SK-N-SH (cell line): ENCODE measurements around the gene VPS52. TPM values are rescaled to one million over a fixed set of nuclear protein-coding genes. Genes with fewer than 3 reads are reported as not detected.

Experiments
- CTCF ChIA-PET: fragments of 300-600, 350-600 bp; formaldehyde crosslinking; extraction: SDS; loops from one replicate; lab custom pipeline; 2021; lab: Yijun Ruan, JAX
- POLR2A ChIA-PET: fragments of 350-600 bp; sonication (Branson Sonifier 250); formaldehyde crosslinking; extraction: SDS; loops from one replicate; lab custom pipeline; 2020; ENCODE audit warnings: antibody characterized with exemption, inconsistent platforms; lab: Yijun Ruan, JAX
- DNase-seq: peaks from one replicate; pipeline ENCODE4 v3.0.0; 2012
- H2AFZ ChIP-seq: fragments of 200-600 bp; sonication (generic); 2 replicates; pipeline ENCODE4 v1.8.1; 2016; ENCODE audit warnings: antibody characterized with exemption, mild to moderate bottlenecking, low read depth
- H3F3A ChIP-seq: fragments of 200-600 bp; sonication (generic); replicated peaks from 2 replicates; pipeline ENCODE3; 2016; ENCODE audit warnings: antibody characterized with exemption, mild to moderate bottlenecking; ENCODE audit not compliant: insufficient read depth
- H3K27ac ChIP-seq, 2 experiments: fragments of 200-500 bp in 1 of 2; fragments of 200-600 bp in 1 of 2; sonication (Bioruptor generic) in 1 of 2; sonication (generic), shearing (Covaris generic) in 1 of 2; 2 replicates each; pipeline versions ENCODE4 v1.5.1 to v1.6.1; 2014 to 2016; ENCODE audit warnings: low read depth in 2 of 2, inconsistent platforms in 1 of 2, low read length in 1 of 2, mild to moderate bottlenecking in 1 of 2, mixed read lengths in 1 of 2
- H3K27me3 ChIP-seq: fragments of 200-600 bp; sonication (generic), shearing (Covaris generic); 2 replicates; pipeline ENCODE4 v1.6.1; 2016; ENCODE audit warnings: mixed run types; ENCODE audit not compliant: insufficient read depth
- H3K36me3 ChIP-seq, 2 experiments: fragments of 200-500 bp in 1 of 2; fragments of 200-600 bp in 1 of 2; sonication (Bioruptor generic) in 1 of 2; sonication (generic) in 1 of 2; replicated peaks in 1 of 2; 2 replicates each; pipeline versions ENCODE3 to v1.5.1; 2014 to 2016; ENCODE audit warnings: low read length in 1 of 2, mild to moderate bottlenecking in 1 of 2; ENCODE audit not compliant: insufficient read depth in 2 of 2, control insufficient read depth in 1 of 2
- H3K4me1 ChIP-seq, 2 experiments: fragments of 200-500 bp in 1 of 2; fragments of 200-600 bp in 1 of 2; sonication (Bioruptor generic) in 1 of 2; sonication (generic), shearing (Covaris generic) in 1 of 2; 2 replicates each; pipeline versions ENCODE4 v1.5.1 to v1.6.1; 2014 to 2016; ENCODE audit warnings: low read depth in 1 of 2, low read length in 1 of 2, mixed run types in 1 of 2; ENCODE audit not compliant: insufficient read depth in 2 of 2, control insufficient read depth in 1 of 2
- H3K4me2 ChIP-seq: fragments of 200-600 bp; sonication (generic), shearing (Covaris generic); 2 replicates; pipeline ENCODE4 v1.6.1; 2017; ENCODE audit warnings: mixed run types
- H3K4me3 ChIP-seq, 2 experiments: fragments of 200-500 bp in 1 of 2; fragments of 200-600 bp in 1 of 2; sonication (Bioruptor generic) in 1 of 2; sonication (generic), shearing (Covaris generic) in 1 of 2; 2 replicates each; pipeline versions ENCODE4 v1.5.1 to v1.8.1; 2014 to 2016; ENCODE audit warnings: low read depth in 2 of 2, inconsistent platforms in 1 of 2, low read length in 1 of 2, mild to moderate bottlenecking in 1 of 2, mixed read lengths in 1 of 2, moderate library complexity in 1 of 2
- H3K79me2 ChIP-seq: fragments of 200-600 bp; sonication (generic); 2 replicates; pipeline ENCODE4 v1.8.1; 2017; ENCODE audit warnings: mild to moderate bottlenecking; ENCODE audit not compliant: insufficient read depth
- H3K9ac ChIP-seq: fragments of 200-600 bp; sonication (generic); 2 replicates; pipeline ENCODE4 v1.6.1; 2017; ENCODE audit warnings: mixed run types
- H3K9me2 ChIP-seq: fragments of 200-600 bp; sonication (generic); 2 replicates; pipeline ENCODE4 v1.6.1; 2017; ENCODE audit warnings: mixed run types
- H3K9me3 ChIP-seq: fragments of 200-600 bp; sonication (generic); 2 replicates; pipeline ENCODE4 v1.6.1; 2017; ENCODE audit warnings: mixed run types, mild to moderate bottlenecking, moderate library complexity
- H4K20me1 ChIP-seq: fragments of 200-600 bp; sonication (generic); 2 replicates; pipeline ENCODE4 v1.6.1; 2017; ENCODE audit warnings: mild to moderate bottlenecking, mixed run types; ENCODE audit not compliant: insufficient read depth
- CHD2 ChIP-seq: fragments of 150-350 bp; IDR thresholded peaks from 2 replicates; pipeline ENCODE4 v1.6.1; 2018; ENCODE audit warnings: low read length; ENCODE audit not compliant: partially characterized antibody
- CTCF ChIP-seq: fragments of 200-600 bp; sonication (generic); IDR thresholded peaks from 2 replicates; pipeline ENCODE4 v1.6.1; 2017; ENCODE audit warnings: antibody characterized with exemption, mild to moderate bottlenecking, moderate library complexity
- EZH2phosphoT487 ChIP-seq: fragments of 200-600 bp; sonication (generic); IDR thresholded peaks from 2 replicates; pipeline ENCODE4 v1.6.1; 2017; ENCODE audit warnings: low read depth, mixed run types, mild to moderate bottlenecking, antibody characterized with exemption, moderate library complexity, borderline replicate concordance
- FOSL2 ChIP-seq: IDR thresholded peaks from 2 replicates; pipeline ENCODE4 v1.4.0; 2012; ENCODE audit warnings: low read depth, mild to moderate bottlenecking, moderate library complexity, borderline replicate concordance
- FOXJ3 ChIP-seq: sonication (generic); formaldehyde crosslinking; IDR thresholded peaks from 2 replicates; pipeline ENCODE4 v1.5.1; 2020; ENCODE audit warnings: mild to moderate bottlenecking, missing genetic modification reagents
- FOXM1 ChIP-seq: IDR thresholded peaks from 2 replicates; pipeline ENCODE4 v1.4.0; 2012; ENCODE audit warnings: low read depth, mild to moderate bottlenecking
- IRF3 ChIP-seq: fragments of 150-350 bp; IDR thresholded peaks from 2 replicates; pipeline ENCODE4 v1.6.1; 2016; ENCODE audit warnings: mild to moderate bottlenecking, low read depth, low read length
- MEF2A ChIP-seq: IDR thresholded peaks from 2 replicates; pipeline ENCODE4 v1.4.0; 2012; ENCODE audit warnings: low read depth, borderline replicate concordance
- NFIC ChIP-seq: IDR thresholded peaks from 2 replicates; pipeline ENCODE4 v1.4.0; 2012; ENCODE audit warnings: borderline replicate concordance
- NRF1 ChIP-seq: IDR thresholded peaks from 2 replicates; pipeline ENCODE4 v1.6.1; 2012; ENCODE audit warnings: low read depth, mild to moderate bottlenecking, low read length
- PBX3 ChIP-seq: IDR thresholded peaks from 2 replicates; pipeline ENCODE4; 2012
- POLR2AphosphoS5 ChIP-seq: IDR thresholded peaks from 2 replicates; pipeline ENCODE4 v1.6.1; 2012; ENCODE audit warnings: low read depth, low read length
- REST ChIP-seq: IDR thresholded peaks from 2 replicates; pipeline ENCODE4 v1.6.1; 2012; ENCODE audit warnings: mild to moderate bottlenecking, low read depth, low read length, moderate library complexity
- RFX5 ChIP-seq: IDR thresholded peaks from 2 replicates; pipeline ENCODE4 v1.6.1; 2012; ENCODE audit warnings: mild to moderate bottlenecking, improper control_type of control experiment, low read length
- RXRA ChIP-seq: IDR thresholded peaks from 2 replicates; pipeline ENCODE4 v1.4.0; 2012; ENCODE audit warnings: low read depth, mild to moderate bottlenecking, borderline replicate concordance
- SIN3A ChIP-seq: IDR thresholded peaks from 2 replicates; pipeline ENCODE4 v1.6.1; 2012; ENCODE audit warnings: low read depth, mild to moderate bottlenecking, low read length, moderate library complexity, borderline replicate concordance
- TAF1 ChIP-seq: IDR thresholded peaks from 2 replicates; pipeline ENCODE4 v1.6.1; 2012; ENCODE audit warnings: low read depth, mild to moderate bottlenecking, low read length, moderate library complexity, borderline replicate concordance
- USF2 ChIP-seq: fragments of 150-350 bp; IDR thresholded peaks from 2 replicates; pipeline ENCODE4 v1.6.1; 2017; ENCODE audit warnings: antibody characterized with exemption, low read length, low read depth, borderline replicate concordance
- ZBTB33 ChIP-seq: IDR thresholded peaks from 2 replicates; pipeline ENCODE4 v1.4.0; 2012; ENCODE audit warnings: low read depth, borderline replicate concordance
- WGBS: methylation state at CpG from one replicate; pipeline ENCODE4 v1.1.6; 2017; ENCODE audit warnings: low lambda C conversion rate; 5-methylcytosine and 5-hydroxymethylcytosine counted together
- polyA plus RNA-seq, 3 experiments: library from polyadenylated mRNA; depleted of rRNA; stranded (reverse); fragments of >200 nt; gene quantifications; 2 replicates each; pipeline ENCODE4 v1.2.3, GENCODE V29; 2012

The VPS52 gene
- polyA plus RNA-seq, 1 of the 3 experiments (the other 2 are of a cell fraction), result 74.0 TPM

GRCh38 chr6:33211666-33212422 is 59.8 kb downstream of the VPS52 start:
- Histone ChIP-seq H3K4me1 (peaks cover 4 to 31% of the 10 kb centered on the region in 2 experiments; a peak in 3 of 4 replicates), H3K79me2 (peaks cover 14% of the 10 kb centered on the region; the same call in 1 of the 2 replicates), H3K4me3 (no peak overlapping the region), H4K20me1 (no peaks in the 10 kb centered on the region), H3K9me2 (no peaks in the 10 kb centered on the region), H3F3A (peaks cover 3% of the 10 kb centered on the region), H3K27ac (no peak overlapping the region), H2AFZ (no peak overlapping the region), H3K36me3 (peaks cover 10 to 19% of the 10 kb centered on the region in 2 experiments), H3K4me2 (no peak overlapping the region), H3K9ac (no peak overlapping the region), H3K9me3 (no peaks in the 10 kb centered on the region), H3K27me3 (no peaks in the 10 kb centered on the region)
- peak; percentile 10 for DNase-seq
- POLR2A ChIA-PET, result interaction anchor here (1.0 to 1.4 kb wide), 2 partner anchors 17 to 60 kb away, joined by 3 to 4 read pairs; partner anchors contain the start of genes RPS18 and VPS52
- no peak for TF ChIP-seq CHD2
- TF ChIP-seq NRF1, result no peak
- no peak for TF ChIP-seq FOXM1
- TF ChIP-seq IRF3, result no peak
- TF ChIP-seq REST, result no peak
- TF ChIP-seq POLR2AphosphoS5, result no peak
- no peak for TF ChIP-seq RXRA
- TF ChIP-seq FOSL2, result no peak
- TF ChIP-seq MEF2A, result no peak
- TF ChIP-seq NFIC, result no peak
- TF ChIP-seq PBX3, result no peak
- TF ChIP-seq TAF1, result no peak
- TF ChIP-seq EZH2phosphoT487, result no peak
- TF ChIP-seq CTCF, result no peak
- TF ChIP-seq RFX5, result no peak
- no peak for TF ChIP-seq USF2
- TF ChIP-seq FOXJ3 (CRISPR knock-in tag), result no peak
- TF ChIP-seq SIN3A, result no peak
- TF ChIP-seq ZBTB33, result no peak
- CTCF ChIA-PET, result interaction anchor here (0.6 to 3.5 kb wide), 5 partner anchors 20 to 50 kb away, joined by 3 to 14 read pairs (median 4); no protein-coding TSS in a partner anchor
- WGBS, result 85% methylated on average over 9 of the region's 18 CpGs
